Midbrain (tissue), 1 donor: ENCODE measurements around the gene ADCY5.

Experiments used
- DNase-seq: peaks from one replicate; lab custom pipeline; 2025; lab: John Stamatoyannopoulos, UW

Gene ADCY5

GRCh38 chr3:123386477-123387040 lies 62.3 kb downstream of the ADCY5 start:
- no peak for DNase-seq

GRCh38 chr3:123385981-123386380 lies 62.9 kb downstream of the ADCY5 start:
- no peak for DNase-seq

DNA sequence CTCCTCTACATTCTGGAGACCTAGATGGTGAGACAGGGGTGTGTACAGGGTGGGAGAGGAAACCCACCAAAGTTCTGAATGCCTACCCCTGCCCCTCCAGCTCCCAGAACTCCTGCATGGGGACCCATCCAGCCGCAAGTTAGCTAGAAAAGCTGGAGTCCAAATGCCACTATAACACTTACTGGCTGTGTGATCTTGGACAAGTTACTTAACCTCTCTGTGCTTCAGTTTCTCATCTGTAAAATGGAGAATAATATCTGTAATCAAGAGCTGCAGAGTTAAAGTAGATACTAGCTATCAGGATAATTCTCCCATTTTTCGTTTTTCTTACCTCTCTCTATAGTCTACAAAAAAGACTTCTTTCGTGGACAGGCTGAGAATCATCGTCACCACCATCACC lies 63.4 kb downstream of the ADCY5 start:
- no peak for DNase-seq

DNA sequence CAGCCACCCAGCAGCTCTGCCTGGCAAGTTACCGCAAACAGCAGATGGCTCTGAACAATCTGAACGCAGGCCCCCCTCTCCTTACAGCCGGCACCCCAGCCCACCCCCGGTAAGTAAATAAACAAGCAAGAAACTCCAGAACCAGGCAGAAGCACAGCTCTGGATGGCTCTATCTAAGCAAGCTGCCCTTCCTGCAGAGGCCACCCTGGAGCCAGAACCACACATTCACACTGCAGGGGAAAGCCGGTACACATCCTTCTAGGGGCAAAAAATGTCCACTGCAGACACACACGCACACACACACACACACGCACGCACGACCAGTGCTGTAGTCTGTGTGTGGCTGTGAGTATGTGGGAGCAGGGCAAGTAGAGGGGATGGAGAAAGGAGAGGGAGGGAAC lies 63.9 kb downstream of the ADCY5 start:
- no peak for DNase-seq

GRCh38 chr3:123384256-123384655 lies 64.6 kb downstream of the ADCY5 start:
- no peak for DNase-seq

DNA sequence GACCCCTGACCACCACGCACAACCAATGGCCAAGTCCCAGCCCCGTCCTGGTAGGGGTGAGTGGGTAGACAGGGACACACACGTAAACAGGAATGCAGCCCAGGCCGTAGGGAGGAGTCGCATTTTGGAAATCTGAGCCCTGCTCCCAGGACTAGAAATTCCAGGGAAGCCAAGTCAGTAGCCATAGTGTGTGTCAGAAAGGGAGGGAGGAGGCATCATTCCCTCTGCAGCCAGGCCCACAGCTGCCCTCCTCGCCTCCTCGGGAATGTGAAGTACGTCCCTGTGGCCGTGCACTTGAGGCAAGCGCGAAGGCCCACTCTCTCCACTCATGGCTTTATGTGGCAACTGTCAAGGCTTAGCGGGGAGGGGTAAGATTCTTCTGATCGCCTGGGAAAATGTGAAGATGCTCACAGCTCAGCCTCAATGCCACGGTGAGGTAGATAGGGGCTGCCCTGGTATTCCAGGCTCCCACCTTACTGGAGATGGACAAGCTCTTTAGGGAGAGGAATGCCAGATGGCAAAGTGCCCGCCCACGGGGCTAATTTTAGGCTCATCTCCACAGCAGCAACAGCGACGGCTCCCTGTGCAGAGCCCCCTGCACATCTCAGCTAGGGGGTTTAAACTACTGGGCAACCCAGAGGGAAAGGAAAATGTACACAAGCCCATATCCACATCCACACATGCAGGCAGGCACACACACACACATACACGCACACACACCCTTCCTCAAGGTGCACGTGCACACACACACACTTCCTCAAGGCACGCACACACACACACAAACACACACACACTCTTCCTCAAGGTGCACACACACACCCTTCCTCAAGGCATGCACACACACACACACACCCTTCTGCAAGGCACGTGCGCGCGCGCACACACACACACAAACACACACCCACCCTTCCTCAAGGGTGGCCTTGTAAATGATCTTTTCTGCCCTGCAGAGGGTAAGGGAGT lies 65.5 kb downstream of the ADCY5 start:
- DNase-seq: no peak

- DNase-seq: no peak
Observed at GRCh38 chr3:123380261-123380660, 68.6 kb downstream of the ADCY5 start.

DNA sequence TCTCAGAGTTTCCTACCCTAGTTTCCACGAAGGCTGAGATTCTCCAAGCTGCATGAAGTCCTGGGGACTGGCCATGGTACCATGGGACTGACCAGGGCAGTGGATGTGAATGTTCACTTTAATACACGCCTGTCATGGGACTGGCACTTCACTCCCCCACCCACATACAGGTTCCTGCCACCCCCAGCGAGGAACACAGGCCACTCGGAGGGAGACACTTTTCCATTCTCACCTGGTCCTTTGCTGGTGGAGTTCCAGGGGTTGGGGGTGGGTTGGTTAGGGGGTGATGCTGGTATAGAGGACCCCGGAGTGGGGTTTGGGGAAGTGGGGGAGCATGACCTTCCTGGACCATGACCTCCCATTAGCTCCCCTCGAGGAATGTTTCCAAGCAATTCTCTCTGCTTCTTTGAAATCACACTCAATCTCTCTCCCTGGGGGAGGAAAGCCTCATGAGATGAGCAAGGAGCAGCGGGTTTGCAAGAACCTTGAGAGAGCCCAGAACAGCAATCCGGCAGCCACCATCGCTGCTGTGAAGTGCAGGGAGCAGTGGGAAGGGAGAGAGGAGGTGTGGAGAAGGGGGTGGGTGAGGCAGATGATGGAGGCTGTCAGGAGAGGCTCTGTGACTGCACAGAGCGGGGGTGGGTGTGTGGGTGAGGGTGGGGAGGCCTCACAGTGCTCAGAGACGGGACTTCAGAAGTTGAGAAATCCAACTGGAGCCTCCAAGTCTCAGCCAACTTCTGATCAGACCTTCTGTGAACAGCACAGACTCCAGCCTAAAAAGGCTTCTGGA lies 69.7 kb downstream of the ADCY5 start:
- DNase-seq: no peak

- DNase-seq: no peak
Observed at GRCh38 chr3:123378409-123378915, 70.4 kb downstream of the ADCY5 start.

DNA sequence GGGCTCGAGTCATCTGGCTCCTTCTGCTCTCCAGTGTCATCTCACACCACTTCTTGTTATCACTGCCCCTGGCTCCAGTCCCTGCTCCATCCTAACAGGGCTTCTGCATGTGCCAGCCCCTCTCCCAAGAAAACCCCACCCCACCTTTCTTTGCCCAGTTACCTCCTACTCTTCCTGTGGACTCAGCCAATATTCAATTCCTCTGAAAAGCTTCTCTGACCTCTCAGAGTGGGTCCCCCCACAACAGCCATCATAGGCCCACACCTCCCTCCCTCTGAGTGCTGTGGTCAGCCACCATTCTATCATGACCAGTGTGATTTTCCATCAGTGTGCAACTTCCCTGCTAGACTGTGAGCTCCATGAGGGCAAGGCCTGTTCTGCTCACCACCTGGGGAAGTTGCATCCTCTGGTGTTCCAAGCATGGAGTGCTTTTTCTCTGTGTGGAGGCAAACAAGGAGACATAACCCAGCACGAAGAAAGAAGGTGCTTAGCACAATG lies 71.6 kb downstream of the ADCY5 start:
- no peak for DNase-seq

DNA sequence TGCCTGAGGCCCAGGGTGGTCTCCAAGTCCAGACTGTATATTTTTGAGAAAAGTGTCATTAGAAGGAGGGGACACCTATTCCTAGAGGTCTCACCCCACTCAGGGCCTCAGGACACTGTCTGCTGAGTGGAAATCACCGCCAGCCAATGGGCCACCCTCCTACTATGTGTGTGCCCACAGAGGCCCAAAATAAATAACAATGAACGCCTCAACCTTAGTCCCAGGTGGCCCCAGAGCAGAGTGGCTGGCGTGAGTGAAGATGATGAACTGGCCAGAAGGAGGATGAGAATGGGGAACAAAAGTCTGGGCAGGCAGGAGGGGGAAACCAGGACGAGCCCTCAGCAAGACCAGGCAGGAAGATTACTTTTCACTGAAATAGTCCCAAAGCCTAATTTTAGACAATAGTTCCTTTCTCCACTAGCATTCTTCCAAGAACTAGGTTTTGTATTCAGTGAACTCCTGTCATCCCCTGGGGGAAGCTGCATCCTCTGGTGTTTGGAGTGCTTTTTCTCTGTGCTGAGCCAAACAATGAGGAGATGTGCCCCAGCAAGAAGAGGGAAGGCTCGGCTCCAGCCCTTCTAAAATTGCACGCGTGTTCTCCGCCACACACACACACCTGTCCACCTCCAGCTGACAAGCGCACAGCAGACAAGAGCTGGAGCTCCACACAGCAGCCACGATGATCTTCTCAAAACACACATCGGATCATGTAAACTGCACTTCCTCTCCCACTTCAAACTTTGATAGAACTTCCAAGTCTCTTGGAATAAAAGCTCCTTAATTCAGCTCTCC lies 72.2 kb downstream of the ADCY5 start:
- DNase-seq: no peak

GRCh38 chr3:123375014-123375940 lies 73.6 kb downstream of the ADCY5 start:
- DNase-seq: no peak

DNA sequence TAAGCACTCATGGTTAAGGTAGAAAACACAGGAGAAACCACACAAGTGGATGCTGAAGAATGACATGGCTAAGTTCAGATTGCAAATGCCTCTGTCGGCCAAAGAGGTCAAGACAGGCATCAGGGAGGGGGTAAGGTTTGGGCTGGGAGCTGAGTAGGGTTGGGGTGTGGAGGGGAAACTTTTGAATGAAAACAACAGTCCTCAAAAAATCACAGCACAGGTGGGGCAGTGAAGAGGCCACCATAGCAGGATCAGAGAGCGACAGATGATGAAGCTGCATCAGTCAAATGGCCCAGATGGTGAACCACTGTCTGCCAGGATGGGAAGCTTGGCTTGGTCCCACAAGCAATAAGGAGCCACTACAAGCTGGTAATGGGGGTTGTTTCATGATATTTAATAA lies 74.9 kb downstream of the ADCY5 start:
- DNase-seq: no peak

- DNase-seq: no peak
Observed at GRCh38 chr3:123373474-123373987, 75.4 kb downstream of the ADCY5 start.

DNA sequence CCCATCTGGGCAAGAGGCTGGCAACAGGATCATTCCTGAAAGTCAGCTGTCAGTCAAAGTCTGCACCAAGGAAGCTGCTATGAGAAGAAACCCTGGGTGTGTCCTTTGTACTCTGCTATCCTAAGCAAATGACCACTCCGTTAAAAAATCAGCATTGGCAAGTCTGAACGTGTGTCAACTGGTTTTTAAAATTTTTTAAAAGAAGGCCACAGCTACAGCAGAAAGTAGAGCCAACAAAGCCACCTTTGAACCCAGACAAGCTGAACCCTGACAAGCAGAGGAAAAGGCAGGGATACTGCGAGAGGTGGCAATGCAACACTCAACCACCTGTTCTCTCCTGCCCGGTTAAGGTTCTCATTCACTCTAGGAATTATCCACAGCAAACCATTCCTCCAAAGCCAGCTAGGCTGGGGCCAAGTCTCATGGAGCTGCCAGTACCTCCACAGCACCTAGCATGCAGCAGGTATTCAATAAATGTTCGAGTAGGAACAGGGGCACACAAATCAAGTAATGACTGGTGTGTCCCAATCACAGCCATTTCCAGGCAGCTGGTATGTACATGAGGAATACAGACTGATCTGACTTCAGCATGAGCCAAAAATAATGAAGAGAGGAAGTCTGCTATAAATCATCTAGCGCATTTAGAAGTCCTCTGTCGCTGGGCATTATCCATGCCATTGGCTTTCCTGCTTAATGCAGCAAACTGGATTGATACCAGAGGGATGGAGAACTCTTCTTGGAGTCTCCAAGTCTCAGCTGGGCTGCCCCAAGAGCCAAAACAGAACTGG lies 76.0 kb downstream of the ADCY5 start:
- no peak for DNase-seq

GRCh38 chr3:123371859-123372685 lies 76.8 kb downstream of the ADCY5 start:
- no peak for DNase-seq

DNA sequence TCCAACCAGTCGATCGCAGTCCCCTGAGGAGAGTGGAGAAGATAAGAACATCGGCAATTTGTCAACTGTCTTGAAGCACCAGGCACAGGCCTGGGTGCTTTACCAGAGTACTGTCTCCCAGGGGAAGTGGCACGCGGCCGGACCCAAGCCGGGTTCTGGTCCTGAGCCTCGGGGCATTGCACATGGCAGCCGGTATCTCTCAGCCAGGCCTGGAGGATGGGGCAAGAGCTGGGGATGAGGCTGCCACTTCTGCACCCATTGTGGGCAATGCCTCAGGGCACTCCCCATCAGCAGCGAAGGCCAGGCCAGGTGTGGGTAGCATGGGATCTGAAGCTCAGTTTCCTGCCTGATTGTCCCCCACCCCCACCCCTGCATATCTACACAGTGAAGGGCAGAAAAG lies 77.5 kb downstream of the ADCY5 start:
- no peak for DNase-seq

DNA sequence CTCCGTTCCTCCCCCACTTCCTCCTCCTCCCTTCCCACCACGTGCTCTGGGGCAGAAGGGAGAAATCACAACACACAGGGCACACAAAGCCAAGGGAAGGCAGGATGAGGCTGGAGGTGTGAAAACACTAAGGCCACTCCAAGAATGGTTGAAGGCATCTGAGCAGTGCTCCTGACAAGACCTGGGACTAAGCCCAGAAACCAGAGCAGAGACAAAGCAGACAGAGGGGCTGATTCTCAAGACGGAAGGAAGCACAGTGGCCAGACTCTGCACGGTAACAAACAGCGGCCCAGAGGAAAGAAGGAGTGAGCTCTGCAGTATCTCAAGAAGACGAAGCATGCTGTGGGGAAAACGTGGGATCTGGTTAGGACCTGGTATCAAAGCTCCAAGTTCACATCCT lies 78.1 kb downstream of the ADCY5 start:
- no peak for DNase-seq
